GM12874 (cell line): ENCODE results near the gene CAMTA1.
A peak's percentile ranks its signal among the peaks of the same experiment; 100 is the strongest.

Experiments
- TF ChIP-seq, protein P1 (sequence below): IDR thresholded peaks from 2 replicates; pipeline ENCODE4 v1.5.1; 2011; ENCODE audit warnings: low read depth, mild to moderate bottlenecking, control low read depth, low read length, moderate library complexity; ENCODE audit not compliant: insufficient read depth

CAMTA1 gene

GRCh38 chr1:7643530-7643929 is 858.3 kb downstream of the CAMTA1 start:
- TF ChIP-seq, protein P1, sequence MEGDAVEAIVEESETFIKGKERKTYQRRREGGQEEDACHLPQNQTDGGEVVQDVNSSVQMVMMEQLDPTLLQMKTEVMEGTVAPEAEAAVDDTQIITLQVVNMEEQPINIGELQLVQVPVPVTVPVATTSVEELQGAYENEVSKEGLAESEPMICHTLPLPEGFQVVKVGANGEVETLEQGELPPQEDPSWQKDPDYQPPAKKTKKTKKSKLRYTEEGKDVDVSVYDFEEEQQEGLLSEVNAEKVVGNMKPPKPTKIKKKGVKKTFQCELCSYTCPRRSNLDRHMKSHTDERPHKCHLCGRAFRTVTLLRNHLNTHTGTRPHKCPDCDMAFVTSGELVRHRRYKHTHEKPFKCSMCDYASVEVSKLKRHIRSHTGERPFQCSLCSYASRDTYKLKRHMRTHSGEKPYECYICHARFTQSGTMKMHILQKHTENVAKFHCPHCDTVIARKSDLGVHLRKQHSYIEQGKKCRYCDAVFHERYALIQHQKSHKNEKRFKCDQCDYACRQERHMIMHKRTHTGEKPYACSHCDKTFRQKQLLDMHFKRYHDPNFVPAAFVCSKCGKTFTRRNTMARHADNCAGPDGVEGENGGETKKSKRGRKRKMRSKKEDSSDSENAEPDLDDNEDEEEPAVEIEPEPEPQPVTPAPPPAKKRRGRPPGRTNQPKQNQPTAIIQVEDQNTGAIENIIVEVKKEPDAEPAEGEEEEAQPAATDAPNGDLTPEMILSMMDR = no peak

DNA sequence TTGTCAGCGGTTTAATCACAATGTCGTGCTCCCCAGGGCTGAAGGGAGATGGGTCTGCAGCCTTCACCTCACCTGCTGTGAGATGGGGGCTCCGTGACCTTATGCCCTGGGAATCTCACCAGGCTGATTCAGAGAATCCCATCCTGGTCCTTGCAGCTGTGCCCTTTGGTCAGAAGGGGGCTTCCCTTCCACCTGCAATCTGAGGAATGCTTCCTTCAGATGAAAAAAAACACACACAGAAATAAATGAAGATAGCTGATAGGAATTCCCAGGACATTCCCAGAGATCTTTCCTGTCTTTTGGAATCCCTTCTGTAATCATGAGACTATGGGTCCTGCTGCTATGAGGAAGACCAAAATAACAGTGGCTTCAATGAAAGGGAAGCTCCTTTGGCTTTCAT is 858.8 kb downstream of the CAMTA1 start:
- TF ChIP-seq, protein P1 = no peak

GRCh38 chr1:7644961-7645750 is 859.9 kb downstream of the CAMTA1 start:
- TF ChIP-seq, protein P1 = no peak

- TF ChIP-seq, protein P1 = no peak
Observed at GRCh38 chr1:7645751-7646048, 860.4 kb downstream of the CAMTA1 start.

DNA sequence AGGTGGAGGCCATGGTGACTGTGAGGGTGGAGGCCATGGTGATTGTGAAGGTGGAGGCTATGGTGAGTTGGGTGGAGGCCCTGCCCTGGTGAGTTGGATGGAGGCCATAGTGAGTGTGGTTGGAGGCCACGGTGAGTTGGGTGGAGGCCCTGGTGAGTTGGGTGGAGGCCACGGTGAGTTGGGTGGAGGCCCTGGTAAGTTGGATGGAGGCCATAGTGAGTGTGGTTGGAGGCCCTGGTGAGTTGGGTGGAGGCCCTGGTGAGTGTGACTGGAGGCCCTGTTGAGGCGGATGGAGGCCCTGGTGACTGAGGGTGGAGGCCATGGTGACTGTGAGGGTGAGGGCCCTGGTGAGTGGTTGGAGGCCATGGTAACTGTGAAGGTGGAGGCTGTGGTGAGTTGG is 860.9 kb downstream of the CAMTA1 start:
- TF ChIP-seq, protein P1 = no peak

DNA sequence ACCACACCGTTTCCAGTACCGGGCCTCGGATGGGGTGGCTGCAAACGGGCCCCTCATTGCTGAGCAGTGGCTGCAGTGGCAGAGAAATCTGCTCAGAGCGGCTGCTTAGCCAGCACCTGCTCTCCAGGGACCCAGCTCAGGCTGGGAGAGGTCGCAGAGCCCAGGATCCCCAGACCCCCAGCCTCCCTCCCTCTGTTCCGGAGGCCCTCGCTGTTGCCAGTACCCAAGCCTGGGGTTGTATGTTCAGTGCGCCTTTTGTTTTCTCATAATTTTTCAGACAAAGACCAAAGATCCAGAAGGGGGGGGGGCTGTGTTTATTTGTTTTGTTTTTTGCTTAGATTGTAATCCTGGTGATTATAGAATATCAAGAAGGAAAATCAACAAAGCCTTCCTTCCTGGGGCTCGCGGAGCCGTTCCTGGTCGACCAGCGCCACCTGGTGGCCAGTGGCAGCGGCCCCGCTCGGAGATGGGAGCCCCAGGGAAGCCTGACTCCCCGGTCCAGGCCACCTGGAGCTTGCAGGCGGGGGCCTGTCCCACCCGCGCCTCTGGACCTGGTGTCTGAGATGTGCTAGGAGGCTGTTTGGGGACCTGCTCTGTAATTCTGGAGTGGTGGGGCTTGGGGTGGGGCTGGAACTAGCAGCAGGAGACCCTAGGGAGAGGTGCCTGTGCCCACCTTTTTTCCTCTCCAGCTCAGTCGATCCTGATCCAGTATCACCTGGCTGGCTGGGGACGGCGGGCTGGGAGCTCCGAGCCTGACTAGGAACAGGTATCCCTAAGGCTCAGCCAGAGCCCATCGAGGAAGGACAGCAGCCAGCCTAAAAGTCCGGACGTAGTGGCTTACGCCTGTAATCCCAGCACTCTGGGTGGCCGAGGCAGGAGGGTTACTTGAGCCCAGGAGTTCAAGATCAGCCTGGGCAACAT is 862.0 kb downstream of the CAMTA1 start:
- TF ChIP-seq, protein P1 = peak; percentile 94

- TF ChIP-seq, protein P1 = no peak
Observed at GRCh38 chr1:7648761-7649384, 863.6 kb downstream of the CAMTA1 start.
